K562 (cell line): Measurements from ENCODE around the gene BSPRY. TPM values are rescaled to one million over a fixed set of nuclear protein-coding genes. Genes with fewer than 3 reads are reported as not detected.

Source experiments
- ATAC-seq: fragments of 200-7000 bp; cut with Tn5 transposase; 3 replicates; pipeline ENCODE4 v1.9.1; 2020; ENCODE audit warnings: moderate library complexity
- BruUV-seq: library from RNA; stranded (reverse); fragments of 400-500 nt; replicated peaks from 2 replicates; lab custom pipeline; 2021; lab: Mats Ljungman, UMichigan
- CTCF ChIA-PET: fragments of 300-600 bp; formaldehyde crosslinking; extraction: SDS; loops from one replicate; lab custom pipeline; 2021; ENCODE audit warnings: low intra/inter-chr PET ratio; lab: Yijun Ruan, JAX
- POLR2A ChIA-PET: fragments of 300-600, 350-650 bp; sonication (Branson Sonifier 250); formaldehyde crosslinking; extraction: SDS; loops from one replicate; lab custom pipeline; 2021; ENCODE audit warnings: antibody characterized with exemption, inconsistent platforms; lab: Yijun Ruan, JAX
- DNase-seq, 4 experiments: peaks; one replicate each; pipeline versions ENCODE4 v3.0.0 to v3.0.0-alpha.2; 2011 to 2018; ENCODE audit warnings: low spot score in 3 of 4, mixed read lengths in 3 of 4; ENCODE audit errors: extremely low read depth in 1 of 4
- FAIRE-seq: peaks from 2 replicates; lab custom pipeline; 2011; peaks lifted over from hg19 to GRCh38; lab: Jason Lieb, UNC
- H2AFZ ChIP-seq: 2 replicates; pipeline ENCODE4 v1.6.0; 2011; ENCODE audit warnings: low read depth, low read length, control low read depth, inconsistent platforms
- H3K27ac ChIP-seq: fragments of 200-600 bp; 3 replicates; pipeline ENCODE4 v1.8.0; 2011; ENCODE audit warnings: low read depth, mild to moderate bottlenecking, control low read depth, inconsistent platforms, low read length, moderate library complexity, mixed read lengths; ENCODE audit errors: extremely low read depth
- H3K27me3 ChIP-seq, 2 experiments: fragments of 300-600 bp in 1 of 2; 2 replicates in 1 of 2; 3 replicates in 1 of 2; pipeline versions ENCODE4 v1.6.0 to v1.8.0; 2011; ENCODE audit warnings: inconsistent platforms in 2 of 2, low read length in 2 of 2, mild to moderate bottlenecking in 1 of 2, mixed read lengths in 1 of 2, moderate library complexity in 1 of 2; ENCODE audit not compliant: control insufficient read depth in 2 of 2, insufficient read depth in 2 of 2
- H3K36me3 ChIP-seq: fragments of 300-600 bp; 3 replicates; pipeline ENCODE4 v1.8.0; 2011; ENCODE audit warnings: mild to moderate bottlenecking, low read length, inconsistent platforms; ENCODE audit not compliant: control insufficient read depth, insufficient read depth
- H3K4me1 ChIP-seq, 2 experiments: fragments of 200-600 bp in 1 of 2; replicated peaks in 1 of 2; 2 replicates in 1 of 2; 3 replicates in 1 of 2; pipeline versions ENCODE4 v1.5.1 to v1.8.0; 2011; ENCODE audit warnings: inconsistent platforms in 2 of 2, low read length in 2 of 2, mild to moderate bottlenecking in 1 of 2, mixed read lengths in 1 of 2, moderate library complexity in 1 of 2; ENCODE audit not compliant: control insufficient read depth in 2 of 2, insufficient read depth in 2 of 2
- H3K4me2 ChIP-seq: 2 replicates; pipeline ENCODE4 v1.6.1; 2011; ENCODE audit warnings: low read length, control low read depth, inconsistent platforms, mixed read lengths; ENCODE audit not compliant: insufficient read depth
- H3K4me3 ChIP-seq: fragments of 200-600 bp; sonication (generic), shearing (Covaris generic); 2 replicates; pipeline ENCODE4 v1.5.1; 2016; ENCODE audit warnings: control low read depth, inconsistent platforms
- H3K79me2 ChIP-seq: fragments of 200-600 bp; 3 replicates; pipeline ENCODE4 v1.8.0; 2011; ENCODE audit warnings: low read length, inconsistent platforms; ENCODE audit not compliant: control insufficient read depth, insufficient read depth
- H3K9ac ChIP-seq, 2 experiments: 2 replicates each; pipeline versions ENCODE4 v1.6.0 to v1.6.1; 2011; ENCODE audit warnings: low read depth in 2 of 2, low read length in 2 of 2, control low read depth in 1 of 2, inconsistent platforms in 1 of 2, mild to moderate bottlenecking in 1 of 2, mixed read lengths in 1 of 2; ENCODE audit not compliant: insufficient read depth in 1 of 2
- H3K9me1 ChIP-seq: one replicate; pipeline ENCODE4 v1.6.0; 2011; ENCODE audit warnings: inconsistent platforms, mild to moderate bottlenecking, low read length, moderate library complexity; ENCODE audit not compliant: control insufficient read depth, insufficient read depth
- H3K9me3 ChIP-seq: replicated peaks from 2 replicates; pipeline ENCODE4 v1.5.1; 2011; ENCODE audit warnings: low read depth, low read length, inconsistent platforms; ENCODE audit not compliant: control insufficient read depth, insufficient read depth
- H4K20me1 ChIP-seq: replicated peaks from 2 replicates; pipeline ENCODE4 v1.6.1; 2011; ENCODE audit warnings: low read length, inconsistent platforms, mixed read lengths; ENCODE audit not compliant: control insufficient read depth, insufficient read depth
- CTBP1 ChIP-seq: fragments of 450-650 bp; IDR thresholded peaks from 2 replicates; pipeline ENCODE4 v1.6.1; 2016; ENCODE audit warnings: borderline replicate concordance
- ETV1 ChIP-seq: fragments of 450-650 bp; conservative IDR thresholded peaks from 2 replicates; pipeline ENCODE4 v1.6.1; 2016; ENCODE audit warnings: missing genetic modification characterization, control low read depth, low read depth, missing compliant biosample characterization
- POLR2G ChIP-seq: fragments of 200-400 bp; formaldehyde crosslinking; IDR thresholded peaks from 2 replicates; pipeline ENCODE4 v1.6.1; 2017; ENCODE audit warnings: low read depth, mild to moderate bottlenecking, antibody characterized with exemption, low read length, moderate library complexity
- SNRNP70 ChIP-seq: fragments of 200-400 bp; formaldehyde crosslinking; optimal IDR thresholded peaks from 2 replicates; pipeline ENCODE3; 2017; ENCODE audit warnings: low read depth, low read length
- ZNF232 ChIP-seq: sonication (generic); formaldehyde crosslinking; IDR thresholded peaks from 2 replicates; pipeline ENCODE4 v1.8.0; 2022; ENCODE audit warnings: mild to moderate bottlenecking, missing genetic modification reagents
- WGBS: fragments of 100-300 bp; shearing (Covaris generic); methylation state at CpG from one replicate; pipeline ENCODE4 v1.1.6; 2016; ENCODE audit warnings: low coverage, mixed read lengths; ENCODE audit not compliant: insufficient coverage; ENCODE audit errors: missing lambda C conversion rate; 5-methylcytosine and 5-hydroxymethylcytosine counted together
- in situ Hi-C: fragments of 300-500 bp; cut with MboI; formaldehyde crosslinking; loops from 4 replicates; pipeline ENCODE4 v1.15.0; 2018; ENCODE audit warnings: inconsistent platforms, mixed read lengths
- intact Hi-C: fragments of 100-400 bp; cut with micrococcal nuclease; formaldehyde crosslinking; loops from 2 replicates; pipeline ENCODE4 v1.14.2; 2022
- polyA plus RNA-seq, 8 experiments: library from polyadenylated mRNA; depleted of rRNA in 4 of 8; stranded (reverse) in 5 of 8; unstranded in 3 of 8; fragments of >200 nt; fragmentation: Nextera tagmentation in 2 of 8; fragmentation: Illumina TruSeq in 1 of 8; extraction: Ambion mirVana in 2 of 8; extraction: Trizol in 1 of 8; gene quantifications; 2 replicates each; pipeline versions ENCODE4 v1.2.1 to v1.2.3, GENCODE V29; 2011 to 2014; ENCODE audit warnings: inconsistent platforms in 1 of 8, missing spikeins in 1 of 8
- total RNA-seq, 7 experiments: library from RNA; depleted of rRNA in 6 of 7; stranded (reverse); fragments of >200 nt in 6 of 7; fragmentation: Illumina TruSeq in 2 of 7; extraction: Trizol in 2 of 7; gene quantifications; 2 replicates each; pipeline versions ENCODE4 v1.2.1 to v1.2.3, GENCODE V29; 2011 to 2021; ENCODE audit warnings: low replicate concordance in 1 of 7
- TF ChIP-seq, protein P1 (sequence below): fragments of 450-650 bp; IDR thresholded peaks from 2 replicates; pipeline ENCODE4 v1.6.1; 2016

The BSPRY gene
- total and polyA plus RNA-seq, 9 of the 15 experiments (the other 6 are each of a cell fraction or from before 2014, with no cell fraction given), result 0.07 to 0.67 (median 0.18) TPM

DNA sequence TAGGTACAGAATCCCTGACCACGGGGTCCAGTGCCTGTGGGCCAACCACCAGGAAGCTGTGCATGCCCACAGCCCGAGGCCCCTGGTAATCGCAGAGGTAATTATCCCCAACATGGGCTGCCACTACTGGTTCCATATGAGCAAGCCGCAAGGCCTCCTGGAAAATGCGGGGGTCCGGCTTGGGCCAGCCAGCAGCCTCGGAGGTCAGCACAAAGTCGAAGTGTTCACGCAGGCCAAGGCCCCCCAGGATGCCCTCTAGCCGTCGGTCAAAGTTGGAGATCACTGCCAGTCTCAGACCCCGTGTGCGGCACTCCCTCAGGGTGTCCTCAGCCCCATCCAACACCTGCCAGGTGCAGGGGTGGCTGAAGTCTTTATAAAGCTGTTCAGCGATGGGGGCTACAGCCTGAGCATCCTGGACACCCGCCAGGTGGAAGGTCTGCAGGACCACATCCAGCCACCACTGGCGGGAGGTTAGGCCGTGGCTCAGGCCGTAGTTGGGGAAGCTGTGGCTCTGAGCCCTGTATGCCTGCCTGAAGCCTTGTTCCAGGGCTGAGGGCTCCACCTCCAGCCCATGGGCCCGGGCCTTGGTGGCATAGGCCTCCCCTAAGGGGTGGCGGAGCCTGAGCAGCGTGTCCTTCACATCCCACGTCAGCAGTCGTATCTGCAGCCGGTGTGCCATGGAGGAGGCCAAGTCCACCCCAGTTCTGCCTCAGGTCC is 24.5 kb downstream of the BSPRY start:
- Histone ChIP-seq H3K36me3 (peaks cover 28% of the 10 kb centered on the region), H2AFZ (no peak overlapping the region), H3K79me2 (peaks cover 8% of the 10 kb centered on the region; the same call in 2 of the 3 replicates), H3K27me3 (no peaks in the 10 kb centered on the region), H3K4me1 (peaks cover 23 to 34% of the 10 kb centered on the region in 2 experiments), H3K4me2 (no peak overlapping the region), H3K9me1 (no peaks in the 10 kb centered on the region), H3K4me3 (no peak overlapping the region), H4K20me1 (peaks cover 7% of the 10 kb centered on the region), H3K9ac (0 out of 4 replicates have a peak overlapping the region, but pooled peaks of 1 of the 2 experiments have one; percentile 35), H3K9me3 (no peaks in the 10 kb centered on the region), H3K27ac (no peak overlapping the region)
- no peak for TF ChIP-seq ZNF232 (CRISPR knock-in tag)
- TF ChIP-seq, protein P1, sequence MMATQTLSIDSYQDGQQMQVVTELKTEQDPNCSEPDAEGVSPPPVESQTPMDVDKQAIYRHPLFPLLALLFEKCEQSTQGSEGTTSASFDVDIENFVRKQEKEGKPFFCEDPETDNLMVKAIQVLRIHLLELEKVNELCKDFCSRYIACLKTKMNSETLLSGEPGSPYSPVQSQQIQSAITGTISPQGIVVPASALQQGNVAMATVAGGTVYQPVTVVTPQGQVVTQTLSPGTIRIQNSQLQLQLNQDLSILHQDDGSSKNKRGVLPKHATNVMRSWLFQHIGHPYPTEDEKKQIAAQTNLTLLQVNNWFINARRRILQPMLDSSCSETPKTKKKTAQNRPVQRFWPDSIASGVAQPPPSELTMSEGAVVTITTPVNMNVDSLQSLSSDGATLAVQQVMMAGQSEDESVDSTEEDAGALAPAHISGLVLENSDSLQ, result no peak
- TF ChIP-seq ETV1 (tag), result no peak
- TF ChIP-seq POLR2G, result 0 out of 2 replicates have a peak, but pooled peaks have one; percentile 19
- TF ChIP-seq CTBP1, result no peak
- no peak for TF ChIP-seq SNRNP70
- ChIA-PET POLR2A (interaction anchor here (0.6 kb wide), 1 partner anchor 22 kb away, joined by 3 read pairs; no protein-coding TSS in a partner anchor), CTCF (no interaction called here)
- 90% methylated on average over 21 of the region's 24 CpGs for WGBS
- intact Hi-C loops (no loop called here), in situ Hi-C loops (no loop called here)
- no peak for DNase-seq
- no peak for ATAC-seq
- no TSS peak for BruUV-seq
- FAIRE-seq, result no peak
